NCI-H2227 treated with DMSO at 0.1 percent for 48 hours (cell line): ENCODE results near the gene RESF1.
"Not testable (repeated sequence)": the region's sequence is repeated elsewhere in the genome, so short reads cannot be mapped to it uniquely, and the experiment has no call there.

Experiments used
- DNase-seq: peaks from one replicate; lab custom pipeline; 2025; lab: John Stamatoyannopoulos, UW

Gene RESF1

GRCh38 chr12:31959161-31959700 is at the start of gene RESF1:
RESF1 (plus strand) TSS chr12:31959415; CDS start chr12:31980956, 21,541 bp downstream.
- DNase-seq: peak; percentile 73

- DNase-seq: no peak
Measured at GRCh38 chr12:31914927-31915326, 44.3 kb upstream of the RESF1 start.

- no peak for DNase-seq
Measured at GRCh38 chr12:31915446-31915845, 43.8 kb upstream of the RESF1 start.

- DNase-seq: no peak
Measured at GRCh38 chr12:31922341-31923062, 36.7 kb upstream of the RESF1 start.

GRCh38 chr12:31923063-31923412 is 36.2 kb upstream of the RESF1 start:
- no peak for DNase-seq

GRCh38 chr12:31928246-31929026 is 30.8 kb upstream of the RESF1 start:
- no peak for DNase-seq

GRCh38 chr12:31929027-31929526 is 30.1 kb upstream of the RESF1 start:
- no peak for DNase-seq

GRCh38 chr12:31931796-31932715 is 27.2 kb upstream of the RESF1 start:
- no peak for DNase-seq

- no peak for DNase-seq
Measured at GRCh38 chr12:31944299-31944698, 14.9 kb upstream of the RESF1 start.

GRCh38 chr12:31947971-31948370 is 11.2 kb upstream of the RESF1 start:
- no peak for DNase-seq

- DNase-seq: not testable (repeated sequence)
Measured at GRCh38 chr12:31948697-31949359, 10.4 kb upstream of the RESF1 start.

GRCh38 chr12:31950088-31950487 is 9.1 kb upstream of the RESF1 start:
- DNase-seq: no peak

- no peak for DNase-seq
Measured at GRCh38 chr12:31950492-31950891, 8.7 kb upstream of the RESF1 start.

- DNase-seq: no peak
Measured at GRCh38 chr12:31951008-31951407, 8.2 kb upstream of the RESF1 start.

- DNase-seq: no peak
Measured at GRCh38 chr12:31951939-31952338, 7.3 kb upstream of the RESF1 start.

GRCh38 chr12:31952418-31952817 is 6.8 kb upstream of the RESF1 start:
- no peak for DNase-seq

GRCh38 chr12:31954925-31955858 is 4.0 kb upstream of the RESF1 start:
- DNase-seq: no peak

GRCh38 chr12:31958569-31959160 is 550 bp upstream of the RESF1 start:
- no peak for DNase-seq

GRCh38 chr12:31959701-31960391 is 631 bp downstream of the RESF1 start:
- DNase-seq: peak; percentile 44
